ENCODE data around the gene APAF1.

The APAF1 gene

GRCh38 chr12:98669751-98670150 is 24.7 kb downstream of the APAF1 start:
- Histone ChIP-seq H3K27ac (ENCODE audit: low read depth, low read length, poor library complexity, severe bottlenecking) (no peak overlapping the region), H3K4me2 (ENCODE audit: low read length) (no peak overlapping the region), H3K9ac (ENCODE audit: low read length) (no peak overlapping the region), H3K27me3 (ENCODE audit: insufficient read depth, low read length) (no peaks in the 10 kb centered on the region), H2AFZ (ENCODE audit: low read length) (no peak overlapping the region), H3F3A (ENCODE audit: insufficient read depth, low read length) (no peaks in the 10 kb centered on the region), H3K4me3 (ENCODE audit: low read depth, low read length, poor library complexity, severe bottlenecking) (no peak overlapping the region), H4K20me1 (ENCODE audit: insufficient read depth, low read length) (no peaks in the 10 kb centered on the region), H3K79me2 (ENCODE audit: insufficient read depth, low read length) (no peaks in the 10 kb centered on the region), H3K36me3 (ENCODE audit: insufficient read depth, low read length) (peaks cover 43% of the 10 kb centered on the region), H3K9me3 (ENCODE audit: low read length) (no peaks in the 10 kb centered on the region), H3K4me1 (ENCODE audit: insufficient read depth, low read length, severe bottlenecking) (no peaks in the 10 kb centered on the region), H3K9me2 (ENCODE audit: low read depth, low read length) (no peaks in the 10 kb centered on the region)
- TF ChIP-seq CTCF (IDR thresholded peaks at IDR 0.05; ENCODE audit: low read length) (no peak), EZH2 (IDR thresholded peaks at IDR 0.05; ENCODE audit: borderline replicate concordance, low read length) (no peak)

GRCh38 chr12:98671459-98671858 is 26.4 kb downstream of the APAF1 start:
- TF ChIP-seq EZH2 (IDR thresholded peaks at IDR 0.05; ENCODE audit: borderline replicate concordance, low read length) (no peak), CTCF (IDR thresholded peaks at IDR 0.05; ENCODE audit: low read length) (no peak)
- Histone ChIP-seq H3K4me3 (ENCODE audit: low read depth, low read length, poor library complexity, severe bottlenecking) (no peak overlapping the region), H3K79me2 (ENCODE audit: insufficient read depth, low read length) (no peaks in the 10 kb centered on the region), H3K9me3 (ENCODE audit: low read length) (no peaks in the 10 kb centered on the region), H3K36me3 (ENCODE audit: insufficient read depth, low read length) (peaks cover 29% of the 10 kb centered on the region), H3K9ac (ENCODE audit: low read length) (no peak overlapping the region), H3F3A (ENCODE audit: insufficient read depth, low read length) (no peaks in the 10 kb centered on the region), H3K4me2 (ENCODE audit: low read length) (no peak overlapping the region), H3K27ac (ENCODE audit: low read depth, low read length, poor library complexity, severe bottlenecking) (no peak overlapping the region), H2AFZ (ENCODE audit: low read length) (no peak overlapping the region), H3K27me3 (ENCODE audit: insufficient read depth, low read length) (no peaks in the 10 kb centered on the region), H3K9me2 (ENCODE audit: low read depth, low read length) (no peaks in the 10 kb centered on the region), H3K4me1 (ENCODE audit: insufficient read depth, low read length, severe bottlenecking) (no peaks in the 10 kb centered on the region), H4K20me1 (ENCODE audit: insufficient read depth, low read length) (no peaks in the 10 kb centered on the region)

GRCh38 chr12:98674841-98675240 is 29.8 kb downstream of the APAF1 start:
- Histone ChIP-seq H4K20me1 (ENCODE audit: insufficient read depth, low read length) (no peaks in the 10 kb centered on the region), H3F3A (ENCODE audit: insufficient read depth, low read length) (no peaks in the 10 kb centered on the region), H3K79me2 (ENCODE audit: insufficient read depth, low read length) (no peaks in the 10 kb centered on the region), H3K9me2 (ENCODE audit: low read depth, low read length) (no peaks in the 10 kb centered on the region), H3K36me3 (ENCODE audit: insufficient read depth, low read length) (peaks cover 28% of the 10 kb centered on the region), H3K9ac (ENCODE audit: low read length) (no peak overlapping the region), H3K27me3 (ENCODE audit: insufficient read depth, low read length) (no peaks in the 10 kb centered on the region), H3K4me1 (ENCODE audit: insufficient read depth, low read length, severe bottlenecking) (no peaks in the 10 kb centered on the region), H3K4me3 (ENCODE audit: low read depth, low read length, poor library complexity, severe bottlenecking) (no peak overlapping the region), H2AFZ (ENCODE audit: low read length) (no peak overlapping the region), H3K9me3 (ENCODE audit: low read length) (no peaks in the 10 kb centered on the region), H3K4me2 (ENCODE audit: low read length) (no peak overlapping the region), H3K27ac (ENCODE audit: low read depth, low read length, poor library complexity, severe bottlenecking) (no peak overlapping the region)
- no peak for TF ChIP-seq EZH2 (IDR thresholded peaks at IDR 0.05; ENCODE audit: borderline replicate concordance, low read length)
- TF ChIP-seq CTCF (IDR thresholded peaks at IDR 0.05; ENCODE audit: low read length): no peak
